ENCODE results near the gene MAP6D1. TPM values are rescaled to one million over a fixed set of nuclear protein-coding genes. Genes with fewer than 3 reads are reported as not detected.

The MAP6D1 gene
- total RNA-seq, 2 donors from 2014 or later = 17.3 to 22.3 TPM

- 64% methylated on average over 14 of the region's 14 CpGs for WGBS
- H3K4me1 ChIP-seq (replicated peaks) = no peaks in the 10 kb centered on the region
- DNase-seq (ENCODE audit: low spot score) = no peak
- TF ChIP-seq POLR2AphosphoS5 (IDR thresholded peaks at IDR 0.05) (no peak), POLR2A (IDR thresholded peaks at IDR 0.05) (no peak), CTCF (IDR thresholded peaks at IDR 0.05) (no peak)
- H3K9me3 ChIP-seq = no peaks in the 10 kb centered on the region
- no peak overlapping the region for H3K4me3 ChIP-seq
- peaks cover 0 to 5% of the 10 kb centered on the region in 2 donors for H3K36me3 ChIP-seq
- no peaks in the 10 kb centered on the region for H3K27me3 ChIP-seq (replicated peaks; ENCODE audit: insufficient read depth)
- no peak overlapping the region for H3K27ac ChIP-seq
- intact Hi-C loops (cut with DNase I) = no loop called here
Measured at GRCh38 chr3:183826448-183827250, 1.3 kb upstream of the MAP6D1 start.

- Histone ChIP-seq H3K27me3 (replicated peaks; ENCODE audit: insufficient read depth) (no peaks in the 10 kb centered on the region), H3K9me3 (no peaks in the 10 kb centered on the region), H3K27ac (peak overlapping the region; percentile 36 to 61), H3K4me3 (peak overlapping the region; percentile 52 to 63), H3K36me3 (peaks cover 0 to 5% of the 10 kb centered on the region in 2 donors), H3K4me1 (replicated peaks) (no peaks in the 10 kb centered on the region)
- WGBS = 3% methylated on average over 62 of the region's 88 CpGs
- TF ChIP-seq POLR2AphosphoS5 (IDR thresholded peaks at IDR 0.05) (no peak), POLR2A (IDR thresholded peaks at IDR 0.05) (no peak), CTCF (IDR thresholded peaks at IDR 0.05) (no peak)
- intact Hi-C loops (cut with DNase I) = no loop called here
- no peak for DNase-seq (ENCODE audit: low spot score)
Measured at GRCh38 chr3:183824761-183825455, 469 bp downstream of the MAP6D1 start.

- Histone ChIP-seq H3K4me1 (replicated peaks) (no peaks in the 10 kb centered on the region), H3K9me3 (no peaks in the 10 kb centered on the region), H3K36me3 (no peaks in the 10 kb centered on the region), H3K4me3 (no peak overlapping the region), H3K27me3 (replicated peaks; ENCODE audit: insufficient read depth) (no peaks in the 10 kb centered on the region), H3K27ac (no peak overlapping the region)
- intact Hi-C loops (cut with DNase I) = no loop called here
- TF ChIP-seq POLR2AphosphoS5 (IDR thresholded peaks at IDR 0.05) (no peak), POLR2A (IDR thresholded peaks at IDR 0.05) (no peak), CTCF (IDR thresholded peaks at IDR 0.05) (no peak)
- 74% methylated on average over 5 of the region's 5 CpGs for WGBS
- DNase-seq (ENCODE audit: low spot score) = no peak
Measured at GRCh38 chr3:183823963-183824362, 1.4 kb downstream of the MAP6D1 start.

GRCh38 chr3:183822631-183823030 lies 2.7 kb downstream of the MAP6D1 start:
- no peaks in the 10 kb centered on the region for H3K27me3 ChIP-seq (replicated peaks; ENCODE audit: insufficient read depth)
- H3K9me3 ChIP-seq = no peaks in the 10 kb centered on the region
- H3K36me3 ChIP-seq = no peaks in the 10 kb centered on the region
- no peak for DNase-seq (ENCODE audit: low spot score)
- TF ChIP-seq POLR2A (IDR thresholded peaks at IDR 0.05) (no peak), POLR2AphosphoS5 (IDR thresholded peaks at IDR 0.05) (no peak), CTCF (IDR thresholded peaks at IDR 0.05) (no peak)
- intact Hi-C loops (cut with DNase I) = no loop called here
- H3K4me1 ChIP-seq (replicated peaks) = no peaks in the 10 kb centered on the region
- no peak overlapping the region for H3K4me3 ChIP-seq
- no peak overlapping the region for H3K27ac ChIP-seq
- WGBS = 85% methylated on average over 13 of the region's 13 CpGs

Data from prostate gland (tissue), 2 donors.